Epidermal melanocyte (primary cell): ENCODE measurements around the gene DCX.
"Not testable (repeated sequence)": the region's sequence is repeated elsewhere in the genome, so short reads cannot be mapped to it uniquely, and the experiment has no call there.

Experiments used
- DNase-seq: peaks from one replicate; pipeline ENCODE4 v3.0.0; 2011; ENCODE audit warnings: low spot score; ENCODE audit not compliant: insufficient read length

DCX gene

GRCh38 chrX:111372086-111372485 lies 39.9 kb downstream of the DCX start:
- no peak for DNase-seq

DNA sequence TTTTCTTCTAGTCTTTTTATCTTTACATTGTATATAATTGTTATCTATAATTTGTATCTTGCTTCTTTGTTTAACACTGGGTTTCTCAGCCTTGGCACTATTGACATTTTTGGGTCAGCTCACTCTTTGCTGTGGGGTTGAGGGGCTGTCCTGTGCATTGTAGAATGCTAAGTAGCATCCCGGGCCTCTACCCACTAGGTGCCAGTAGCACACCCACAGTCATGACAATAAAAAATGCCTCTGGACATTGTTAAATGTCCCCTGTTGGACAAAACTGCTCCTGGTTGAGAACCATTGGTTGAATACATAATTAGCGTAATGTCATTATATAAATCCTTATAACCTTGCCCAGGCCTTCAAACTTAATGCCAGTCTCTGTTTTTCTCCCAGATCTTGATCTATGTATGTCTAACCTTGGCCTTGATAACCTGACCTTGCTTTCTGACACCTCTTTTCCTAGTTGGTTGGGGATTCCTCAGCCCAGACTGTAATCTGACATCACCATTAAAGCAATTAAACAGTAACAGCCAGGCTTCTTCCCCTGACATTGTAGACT lies 46.1 kb downstream of the DCX start:
- no peak for DNase-seq

- DNase-seq: no peak
Observed at GRCh38 chrX:111363741-111364140, 48.3 kb downstream of the DCX start.

- no peak for DNase-seq
Observed at GRCh38 chrX:111361751-111362150, 50.2 kb downstream of the DCX start.

GRCh38 chrX:111360839-111361238 lies 51.2 kb downstream of the DCX start:
- DNase-seq: no peak

- DNase-seq: no peak
Observed at GRCh38 chrX:111355523-111356115, 56.4 kb downstream of the DCX start.

DNA sequence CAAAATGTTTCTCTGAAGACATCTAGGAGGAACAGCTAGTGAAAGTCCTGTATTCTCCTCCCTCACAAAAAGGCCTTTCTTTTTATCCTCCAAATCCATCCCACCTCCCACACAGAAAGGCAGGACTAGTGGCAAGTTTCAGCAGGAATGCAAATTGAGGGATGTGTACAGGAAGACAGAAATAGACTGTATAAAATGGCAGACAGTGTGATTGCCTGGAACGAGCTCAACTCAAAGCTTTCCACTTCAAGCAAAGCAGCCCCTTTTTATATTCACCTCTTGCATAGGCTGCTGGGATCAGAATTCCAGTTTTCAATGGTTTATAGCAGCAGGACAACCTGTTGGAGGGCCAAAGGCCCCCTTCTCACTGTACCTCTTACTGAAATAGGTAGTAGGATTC lies 57.5 kb downstream of the DCX start:
- DNase-seq: no peak

DNA sequence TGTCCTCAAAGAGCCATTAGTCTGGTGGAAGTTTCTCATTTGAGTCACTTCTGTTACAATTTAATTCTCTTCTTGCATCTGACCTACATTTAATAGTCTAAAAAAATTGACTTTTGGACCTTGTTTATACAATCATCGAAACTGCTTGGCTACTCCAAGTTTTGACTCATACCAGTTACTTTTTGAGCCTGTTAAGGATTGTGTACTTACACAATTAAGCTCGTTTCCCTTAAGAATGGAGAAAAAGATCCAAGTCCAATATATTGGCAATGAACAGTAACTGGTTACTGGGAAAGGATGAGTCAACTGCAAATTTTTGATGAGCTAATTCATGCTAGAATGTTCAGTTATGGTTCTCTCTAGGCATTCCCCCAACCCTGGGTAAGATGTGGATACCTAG lies 58.2 kb downstream of the DCX start:
- no peak for DNase-seq

DNA sequence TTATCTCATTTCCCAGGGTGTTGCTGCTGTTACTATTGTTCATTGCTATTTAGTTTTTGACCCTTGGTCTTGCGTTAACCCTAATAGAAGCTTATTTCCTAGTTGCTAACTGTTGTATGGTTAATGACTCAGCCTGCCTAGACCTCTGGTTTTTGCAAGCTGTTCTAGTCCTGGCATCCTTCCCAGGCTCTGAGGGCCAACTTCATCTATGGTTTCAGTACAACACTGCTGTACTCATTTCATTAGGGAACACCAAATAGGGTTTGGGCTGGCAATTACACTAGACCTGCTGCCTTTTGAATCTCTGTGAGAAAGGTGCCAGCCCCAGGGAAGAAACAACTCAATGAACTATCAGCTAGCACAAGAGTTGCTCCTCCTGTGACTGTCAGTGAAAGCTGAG lies 59.6 kb downstream of the DCX start:
- DNase-seq: no peak

GRCh38 chrX:111349934-111350333 lies 62.1 kb downstream of the DCX start:
- no peak for DNase-seq

- DNase-seq: no peak
Observed at GRCh38 chrX:111349101-111349500, 62.9 kb downstream of the DCX start.

DNA sequence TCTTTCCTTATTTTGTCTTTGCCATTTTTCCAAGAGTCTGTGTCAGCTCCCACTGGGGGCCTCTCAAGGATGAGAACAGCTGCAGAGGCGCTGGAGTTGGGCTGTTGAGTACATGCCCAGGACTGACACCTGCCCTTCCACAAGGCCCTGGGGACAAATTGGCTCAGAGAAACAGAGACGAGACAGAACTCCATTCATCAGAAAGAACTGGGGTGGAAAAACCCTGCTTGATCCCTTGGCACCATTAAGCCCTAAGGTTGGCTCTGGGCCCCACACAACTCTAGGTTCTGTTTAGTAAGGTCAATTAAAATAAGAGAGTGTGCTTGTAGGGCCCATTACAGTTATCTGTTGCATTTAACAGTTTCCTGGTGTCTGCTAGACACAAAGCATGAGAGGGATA lies 63.6 kb downstream of the DCX start:
- DNase-seq: no peak

- not testable (repeated sequence) for DNase-seq
Observed at GRCh38 chrX:111346150-111346549, 65.8 kb downstream of the DCX start.

- no peak for DNase-seq
Observed at GRCh38 chrX:111340054-111340453, 71.9 kb downstream of the DCX start.

GRCh38 chrX:111339212-111339611 lies 72.8 kb downstream of the DCX start:
- DNase-seq: no peak

DNA sequence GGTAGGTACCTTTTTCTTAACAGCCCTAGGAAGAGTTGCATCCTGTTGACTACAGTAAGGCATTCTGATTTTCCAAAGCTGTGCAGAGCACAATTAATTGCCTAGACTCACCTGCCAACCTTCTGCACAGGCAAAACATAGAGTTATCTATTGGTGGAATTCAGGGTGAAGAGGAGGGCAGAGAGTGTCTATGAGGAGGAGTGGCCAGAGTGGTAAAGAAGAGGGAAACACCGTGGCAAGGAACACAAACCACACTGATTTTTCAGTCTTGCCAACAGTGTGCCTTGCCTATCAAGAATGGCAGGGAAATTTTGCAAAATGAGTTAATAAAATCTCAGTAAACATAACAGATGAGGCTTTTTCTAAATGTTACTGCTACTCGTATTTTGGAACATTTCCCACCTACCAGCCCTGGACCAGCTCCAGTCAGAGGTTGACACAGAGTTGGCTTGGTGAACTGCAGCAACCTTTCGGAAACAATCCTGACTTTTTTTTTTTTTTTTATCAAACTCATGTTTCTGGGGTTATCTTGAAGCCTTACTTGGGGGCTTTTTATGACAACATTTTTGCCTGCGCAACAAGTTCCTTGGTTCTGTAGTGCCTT lies 73.8 kb downstream of the DCX start:
- no peak for DNase-seq

DNA sequence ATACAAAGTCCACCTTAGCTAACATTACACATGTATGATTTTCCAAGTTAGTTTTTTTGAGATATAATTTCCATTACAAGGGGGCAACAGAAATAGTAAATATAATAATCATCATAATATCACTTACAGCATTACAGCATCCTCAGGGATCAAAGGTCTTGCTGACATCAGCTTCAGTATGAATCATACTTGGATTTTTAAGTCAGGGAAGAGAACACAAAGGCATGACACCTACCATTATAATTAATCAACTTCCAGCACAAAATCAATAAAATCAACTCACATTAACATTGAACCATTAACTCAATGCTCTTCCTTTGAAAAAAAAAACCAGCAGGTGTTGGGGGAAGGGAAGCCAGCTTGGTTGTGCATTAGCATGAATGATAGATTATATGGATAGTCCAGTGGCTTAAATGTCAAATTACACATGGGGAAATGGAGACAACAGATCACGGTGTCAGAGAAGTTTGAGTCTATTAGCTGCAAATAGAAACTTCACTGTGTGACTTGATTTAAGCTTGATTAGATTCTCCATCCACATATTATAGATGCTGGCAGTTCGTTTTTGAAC lies 74.8 kb downstream of the DCX start:
- DNase-seq: no peak

DNA sequence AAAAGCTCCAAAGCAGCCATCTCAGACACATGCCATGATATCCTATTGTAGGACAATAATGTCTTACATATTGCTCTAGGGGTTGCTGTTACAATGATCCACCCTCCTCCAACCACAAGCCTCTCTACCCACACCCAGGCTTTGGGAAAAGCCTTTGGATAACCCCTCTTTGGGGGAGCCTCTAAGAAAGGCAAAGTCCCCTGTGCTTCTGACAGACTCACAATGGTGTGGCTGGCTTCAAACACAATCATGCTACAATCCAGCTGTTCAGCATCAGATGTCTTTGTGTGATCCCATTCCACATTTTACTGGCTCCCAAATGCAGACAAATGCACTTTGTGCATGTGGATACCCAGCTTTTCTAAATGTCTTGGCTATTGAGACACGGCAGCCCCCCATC lies 75.9 kb downstream of the DCX start:
- no peak for DNase-seq

DNA sequence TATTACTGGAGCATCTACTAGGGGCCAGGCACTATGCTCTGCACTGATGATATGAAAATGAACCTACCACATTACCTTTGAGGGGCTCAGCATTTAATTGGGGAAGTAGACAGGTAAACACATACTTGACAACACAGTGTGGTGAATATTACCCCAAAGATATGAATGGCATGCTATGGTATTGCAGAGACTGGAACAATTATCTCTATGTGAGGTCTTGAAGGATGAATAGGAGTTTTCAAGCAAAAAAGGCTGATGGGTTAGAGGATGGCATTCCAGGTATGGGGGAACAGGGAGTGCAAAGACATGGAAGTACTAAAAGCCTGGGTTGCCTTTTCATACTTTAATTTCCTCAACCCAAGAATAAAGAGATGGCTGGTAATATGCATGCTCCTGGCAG lies 82.6 kb downstream of the DCX start:
- no peak for DNase-seq

GRCh38 chrX:111328858-111329257 lies 83.1 kb downstream of the DCX start:
- no peak for DNase-seq

GRCh38 chrX:111322231-111322855 lies 89.6 kb downstream of the DCX start:
- DNase-seq: no peak

- no peak for DNase-seq
Observed at GRCh38 chrX:111319451-111319850, 92.5 kb downstream of the DCX start.

- no peak for DNase-seq
Observed at GRCh38 chrX:111318901-111319300, 93.1 kb downstream of the DCX start.
